GM19397 (cell line): Measurements from ENCODE around the gene NPY.
"Not testable (repeated sequence)": the region's sequence is repeated elsewhere in the genome, so short reads cannot be mapped to it uniquely, and the experiment has no call there.

Experiments
- ATAC-seq: cut with Tn5 transposase; IDR thresholded peaks from one replicate; pipeline ENCODE4 v1.9.1; 2021; ENCODE audit warnings: mild to moderate bottlenecking, moderate library complexity; ENCODE audit not compliant: unreplicated experiment

Gene NPY

DNA sequence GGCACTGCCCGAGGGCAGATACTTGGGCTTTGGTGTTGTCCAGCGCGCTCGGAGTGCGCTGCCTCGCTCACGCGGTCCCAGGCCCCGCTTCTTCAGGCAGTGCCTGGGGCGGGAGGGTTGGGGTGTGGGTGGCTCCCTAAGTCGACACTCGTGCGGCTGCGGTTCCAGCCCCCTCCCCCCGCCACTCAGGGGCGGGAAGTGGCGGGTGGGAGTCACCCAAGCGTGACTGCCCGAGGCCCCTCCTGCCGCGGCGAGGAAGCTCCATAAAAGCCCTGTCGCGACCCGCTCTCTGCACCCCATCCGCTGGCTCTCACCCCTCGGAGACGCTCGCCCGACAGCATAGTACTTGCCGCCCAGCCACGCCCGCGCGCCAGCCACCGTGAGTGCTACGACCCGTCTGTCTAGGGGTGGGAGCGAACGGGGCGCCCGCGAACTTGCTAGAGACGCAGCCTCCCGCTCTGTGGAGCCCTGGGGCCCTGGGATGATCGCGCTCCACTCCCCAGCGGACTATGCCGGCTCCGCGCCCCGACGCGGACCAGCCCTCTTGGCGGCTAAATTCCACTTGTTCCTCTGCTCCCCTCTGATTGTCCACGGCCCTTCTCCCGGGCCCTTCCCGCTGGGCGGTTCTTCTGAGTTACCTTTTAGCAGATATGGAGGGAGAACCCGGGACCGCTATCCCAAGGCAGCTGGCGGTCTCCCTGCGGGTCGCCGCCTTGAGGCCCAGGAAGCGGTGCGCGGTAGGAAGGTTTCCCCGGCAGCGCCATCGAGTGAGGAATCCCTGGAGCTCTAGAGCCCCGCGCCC, at the start of gene NPY:
TSS of gene NPY (plus strand) at position 294 of the 802 bp plus-strand sequence. CDS start 1,051 bp downstream, outside the sequence.
- no peak for ATAC-seq

- ATAC-seq, result no peak
Measured at GRCh38 chr7:24239260-24239659, 44.7 kb upstream of the NPY start.

GRCh38 chr7:24241206-24241605, 42.8 kb upstream of the NPY start:
- no peak for ATAC-seq

GRCh38 chr7:24244554-24244953, 39.4 kb upstream of the NPY start:
- ATAC-seq, result no peak

GRCh38 chr7:24245362-24245761, 38.6 kb upstream of the NPY start:
- no peak for ATAC-seq

- no peak for ATAC-seq
Measured at GRCh38 chr7:24249266-24249665, 34.7 kb upstream of the NPY start.

DNA sequence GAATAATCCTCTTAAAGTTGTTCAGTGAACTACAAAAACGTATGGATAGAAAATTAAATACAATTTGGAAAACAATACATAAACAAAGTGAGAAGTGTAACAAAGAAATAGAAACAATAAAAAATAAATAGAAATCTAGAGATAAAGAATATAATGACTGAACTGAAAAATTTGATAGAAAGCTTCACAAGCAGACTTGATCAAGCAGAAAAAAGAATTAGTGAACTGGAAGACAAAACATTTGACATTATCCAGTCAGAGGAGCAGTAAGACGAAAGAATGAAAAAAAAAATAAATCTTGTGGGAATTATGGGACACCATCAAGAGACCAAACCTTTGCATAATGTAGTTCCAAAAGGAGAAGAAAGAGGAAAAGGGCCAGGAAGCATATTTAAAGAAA, 32.4 kb upstream of the NPY start:
- ATAC-seq, result no peak

- no peak for ATAC-seq
Measured at GRCh38 chr7:24255139-24255538, 28.9 kb upstream of the NPY start.

DNA sequence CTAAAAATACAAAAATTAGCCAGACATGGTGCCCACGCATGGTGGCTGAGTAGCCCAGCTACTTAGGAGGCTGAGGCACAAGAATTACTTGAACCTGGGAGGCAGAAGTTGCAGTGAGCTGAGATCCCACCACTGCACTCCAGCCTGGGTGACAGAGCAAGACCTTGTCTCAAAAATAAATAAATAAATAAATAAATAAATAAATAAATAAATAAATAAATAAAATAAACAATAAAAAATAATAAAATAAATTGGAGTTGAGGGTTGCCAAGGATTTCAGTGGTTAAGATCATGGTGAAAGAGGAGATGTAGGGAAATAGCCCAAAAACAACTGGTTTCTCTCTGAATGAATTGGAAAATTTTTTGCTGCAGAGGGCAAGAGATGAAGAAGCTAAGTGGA, 25.7 kb upstream of the NPY start:
- not testable (repeated sequence) for ATAC-seq

DNA sequence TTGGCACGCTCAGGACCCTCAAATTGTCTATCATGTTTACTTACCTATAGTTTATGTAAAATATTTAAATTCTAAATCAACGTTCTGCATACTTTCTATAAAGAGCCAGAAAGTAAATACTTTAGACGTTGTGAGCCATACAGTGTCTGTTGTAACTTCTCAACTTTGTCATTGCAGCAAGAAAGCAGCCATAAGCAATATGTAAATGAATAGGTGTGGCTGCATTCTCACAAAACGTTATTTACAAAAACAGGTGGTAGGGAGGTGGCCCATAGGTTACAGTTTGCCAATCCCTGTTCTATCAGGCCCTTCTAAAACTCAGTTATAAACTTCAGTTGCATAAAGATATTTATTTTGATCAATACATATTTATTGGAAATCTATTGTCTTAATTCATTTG, 12.1 kb upstream of the NPY start:
- no peak for ATAC-seq

DNA sequence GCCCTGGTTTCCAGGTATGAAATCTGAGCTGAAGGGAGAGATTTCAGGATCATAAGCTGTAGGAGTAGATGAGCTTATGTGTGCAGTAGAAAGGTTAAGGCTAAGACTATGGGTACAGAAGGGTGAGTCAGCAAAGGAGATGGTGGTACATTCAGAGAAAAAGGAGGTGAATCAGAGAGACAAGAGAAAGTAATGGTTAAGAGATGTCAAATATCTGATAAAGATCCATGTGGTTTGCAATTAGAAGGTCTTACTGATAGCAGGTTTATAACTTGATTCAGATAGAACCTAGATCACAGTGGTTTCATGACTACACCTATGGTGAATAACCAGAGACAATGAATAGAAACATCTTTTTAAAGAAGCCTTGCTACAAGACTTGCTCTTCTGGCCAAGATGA, 4.5 kb upstream of the NPY start:
- no peak for ATAC-seq

DNA sequence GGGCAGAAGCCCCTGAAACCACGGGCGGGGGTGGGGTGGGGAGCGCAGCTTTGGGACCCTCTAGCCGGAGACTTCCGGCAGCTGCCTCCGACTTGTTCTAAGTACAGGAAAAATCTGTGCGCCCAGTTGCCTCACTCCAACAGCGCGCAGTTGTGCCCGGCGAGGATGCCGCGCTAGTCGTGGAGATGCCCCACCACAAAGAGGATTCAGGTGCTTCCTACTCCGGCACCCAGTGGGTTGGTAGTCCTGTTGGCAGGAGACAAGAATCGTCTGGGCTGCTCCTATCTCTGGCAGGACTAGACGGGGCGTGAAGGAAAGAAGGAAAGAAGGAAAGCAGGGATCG, 465 bp upstream of the NPY start:
- no peak for ATAC-seq

DNA sequence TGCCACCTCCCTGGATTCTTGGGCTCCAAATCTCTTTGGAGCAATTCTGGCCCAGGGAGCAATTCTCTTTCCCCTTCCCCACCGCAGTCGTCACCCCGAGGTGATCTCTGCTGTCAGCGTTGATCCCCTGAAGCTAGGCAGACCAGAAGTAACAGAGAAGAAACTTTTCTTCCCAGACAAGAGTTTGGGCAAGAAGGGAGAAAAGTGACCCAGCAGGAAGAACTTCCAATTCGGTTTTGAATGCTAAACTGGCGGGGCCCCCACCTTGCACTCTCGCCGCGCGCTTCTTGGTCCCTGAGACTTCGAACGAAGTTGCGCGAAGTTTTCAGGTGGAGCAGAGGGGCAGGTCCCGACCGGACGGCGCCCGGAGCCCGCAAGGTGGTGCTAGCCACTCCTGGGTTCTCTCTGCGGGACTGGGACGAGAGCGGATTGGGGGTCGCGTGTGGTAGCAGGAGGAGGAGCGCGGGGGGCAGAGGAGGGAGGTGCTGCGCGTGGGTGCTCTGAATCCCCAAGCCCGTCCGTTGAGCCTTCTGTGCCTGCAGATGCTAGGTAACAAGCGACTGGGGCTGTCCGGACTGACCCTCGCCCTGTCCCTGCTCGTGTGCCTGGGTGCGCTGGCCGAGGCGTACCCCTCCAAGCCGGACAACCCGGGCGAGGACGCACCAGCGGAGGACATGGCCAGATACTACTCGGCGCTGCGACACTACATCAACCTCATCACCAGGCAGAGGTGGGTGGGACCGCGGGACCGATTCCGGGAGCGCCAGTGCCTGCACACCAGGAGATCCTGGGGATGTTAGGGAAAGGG, 913 bp downstream of the NPY start:
- no peak for ATAC-seq

GRCh38 chr7:24290004-24290641, 6.1 kb downstream of the NPY start:
- peak; percentile 96 for ATAC-seq

- no peak for ATAC-seq
Measured at GRCh38 chr7:24291271-24291670, 7.3 kb downstream of the NPY start.

DNA sequence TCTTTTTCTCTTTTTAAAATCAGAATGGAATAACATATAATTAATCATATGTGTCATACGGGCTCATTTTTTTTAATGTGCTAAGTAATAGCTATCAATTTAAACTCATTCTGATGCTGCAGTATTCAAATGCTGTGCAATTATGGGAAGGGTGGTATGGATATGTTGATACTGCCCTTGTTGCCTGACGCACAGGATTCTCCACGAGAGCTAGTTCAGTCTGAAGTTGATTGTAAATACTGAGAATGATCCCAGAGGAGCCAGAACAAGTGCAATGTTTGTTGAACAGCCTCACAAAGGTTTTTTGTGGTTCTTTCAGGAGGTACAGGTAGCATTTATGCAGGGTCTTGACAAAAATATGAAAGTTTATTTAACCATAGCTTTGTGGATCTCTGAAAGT, 13.4 kb downstream of the NPY start:
- no peak for ATAC-seq

DNA sequence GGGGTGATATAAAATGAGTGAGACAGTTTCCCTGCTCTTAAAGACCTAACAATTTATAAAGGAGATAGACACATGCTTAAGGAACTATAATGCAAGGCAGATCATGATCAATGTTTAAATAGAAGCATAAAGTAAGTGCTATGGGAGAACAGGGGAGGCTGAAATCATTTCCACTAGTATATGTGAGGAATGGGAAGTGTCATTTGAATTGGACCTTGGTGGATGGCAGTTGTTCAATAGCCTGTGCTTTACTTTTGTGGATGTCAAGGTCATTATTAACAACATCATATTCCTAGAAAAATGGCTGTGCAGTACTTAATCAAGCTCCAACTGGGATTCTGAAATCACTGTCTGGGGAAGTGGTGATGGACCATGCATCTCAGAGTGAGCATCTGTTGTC, 14.7 kb downstream of the NPY start:
- no peak for ATAC-seq

DNA sequence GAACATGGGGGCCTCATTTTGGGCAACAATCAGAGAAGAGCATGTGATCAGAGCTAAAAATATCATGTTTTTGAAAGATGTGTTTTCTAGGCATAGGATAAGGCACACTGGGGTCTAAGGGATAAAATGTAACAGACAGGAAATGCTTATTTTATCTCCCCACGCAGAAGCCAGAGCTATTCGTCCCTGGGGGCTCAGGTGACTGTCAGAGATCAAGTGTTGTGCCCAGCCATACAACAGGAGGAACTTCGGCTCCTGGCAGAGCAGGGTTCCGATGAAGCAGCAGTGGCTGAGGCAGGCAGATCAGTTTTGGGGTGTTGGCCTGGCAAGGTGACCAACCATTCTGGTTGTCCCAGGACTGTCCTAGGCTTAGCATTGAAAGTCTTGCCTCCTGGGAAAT, 15.2 kb downstream of the NPY start:
- ATAC-seq, result no peak

GRCh38 chr7:24301703-24302102, 17.7 kb downstream of the NPY start:
- ATAC-seq, result no peak

GRCh38 chr7:24304494-24305095, 20.6 kb downstream of the NPY start:
- ATAC-seq, result no peak

DNA sequence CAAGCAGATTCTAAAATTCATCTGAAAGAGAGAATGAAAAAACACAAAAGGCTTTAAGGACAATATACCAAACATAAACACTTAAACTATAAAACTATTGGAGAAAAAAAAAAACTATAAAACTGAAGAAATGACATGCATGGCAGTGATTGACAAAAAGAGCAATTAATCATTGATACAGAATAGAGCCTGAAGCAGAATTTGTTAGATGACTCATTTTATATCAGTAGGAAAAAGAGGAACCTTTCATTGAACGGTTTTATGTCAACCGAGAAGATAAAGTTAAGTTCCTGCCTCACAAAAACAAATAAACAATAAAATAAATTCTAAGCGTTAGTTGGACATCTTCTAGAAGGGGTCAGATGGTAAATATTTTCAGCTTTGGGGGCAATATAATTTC, 23.3 kb downstream of the NPY start:
- no peak for ATAC-seq
